H9 (cell line): ENCODE results near the gene RSPRY1. TPM values are rescaled to one million over a fixed set of nuclear protein-coding genes. Genes with fewer than 3 reads are reported as not detected.
A peak's percentile ranks its signal among the peaks of the same experiment; 100 is the strongest.

ENCODE experiments used
- DNase-seq: peaks from one replicate; pipeline ENCODE4 v3.0.0-alpha.2; 2017
- H2AFZ ChIP-seq: one replicate; pipeline ENCODE4 v1.6.1; 2013; ENCODE audit warnings: mild to moderate bottlenecking, low read length, control low read depth, moderate library complexity
- H2AK5ac ChIP-seq: 2 replicates; pipeline ENCODE4 v1.6.1; 2013; ENCODE audit warnings: low read length, control low read depth, mixed read lengths; ENCODE audit not compliant: insufficient read length
- H2BK120ac ChIP-seq: one replicate; pipeline ENCODE4 v1.6.1; 2013; ENCODE audit warnings: low read depth, mild to moderate bottlenecking, low read length, control low read depth, inconsistent platforms; ENCODE audit not compliant: poor library complexity, severe bottlenecking
- H2BK12ac ChIP-seq: 2 replicates; pipeline ENCODE4 v1.6.1; 2013; ENCODE audit warnings: low read length, control low read depth, mixed read lengths, low read depth; ENCODE audit not compliant: insufficient read length
- H2BK15ac ChIP-seq: 2 replicates; pipeline ENCODE4 v1.6.1; 2013; ENCODE audit warnings: low read depth, low read length, control low read depth
- H2BK20ac ChIP-seq: one replicate; pipeline ENCODE4 v1.6.1; 2013; ENCODE audit warnings: low read depth, mild to moderate bottlenecking, low read length, control low read depth, inconsistent platforms; ENCODE audit not compliant: poor library complexity, severe bottlenecking
- H2BK5ac ChIP-seq: 2 replicates; pipeline ENCODE4 v1.6.1; 2013; ENCODE audit warnings: low read length, control low read depth, mixed read lengths; ENCODE audit not compliant: insufficient read length
- H3K14ac ChIP-seq: 2 replicates; pipeline ENCODE4 v1.6.1; 2013; ENCODE audit warnings: low read length, control low read depth; ENCODE audit not compliant: insufficient read depth
- H3K18ac ChIP-seq: 2 replicates; pipeline ENCODE4 v1.6.1; 2013; ENCODE audit warnings: low read depth, mild to moderate bottlenecking, mixed read lengths, low read length, control low read depth; ENCODE audit not compliant: insufficient read length
- H3K23ac ChIP-seq: 2 replicates; pipeline ENCODE4 v1.6.1; 2013; ENCODE audit warnings: low read length, control low read depth, mixed read lengths, low read depth; ENCODE audit not compliant: insufficient read length
- H3K23me2 ChIP-seq: 2 replicates; pipeline ENCODE4 v1.6.1; 2013; ENCODE audit warnings: low read depth, mild to moderate bottlenecking, mixed read lengths, low read length, control low read depth; ENCODE audit not compliant: insufficient read length, poor library complexity, severe bottlenecking
- H3K27ac ChIP-seq: 2 replicates; pipeline ENCODE4 v1.5.1; 2013; ENCODE audit warnings: low read length, control low read depth, mixed read lengths, low read depth; ENCODE audit not compliant: insufficient read length
- H3K27me3 ChIP-seq: 2 replicates; pipeline ENCODE4 v1.6.1; 2013; ENCODE audit warnings: low read length, control low read depth, inconsistent platforms; ENCODE audit not compliant: insufficient read depth
- H3K4ac ChIP-seq: 2 replicates; pipeline ENCODE4 v1.6.1; 2013; ENCODE audit warnings: low read depth, mild to moderate bottlenecking, control low read depth, inconsistent platforms, low read length, moderate library complexity
- H3K4me1 ChIP-seq: 2 replicates; pipeline ENCODE4 v1.6.1; 2013; ENCODE audit warnings: low read length, control low read depth, inconsistent platforms; ENCODE audit not compliant: insufficient read depth
- H3K4me2 ChIP-seq: 2 replicates; pipeline ENCODE4 v1.6.1; 2013; ENCODE audit warnings: low read length, control low read depth, mixed read lengths; ENCODE audit not compliant: insufficient read length, insufficient read depth
- H3K56ac ChIP-seq: 2 replicates; pipeline ENCODE4 v1.6.1; 2013; ENCODE audit warnings: low read depth, mild to moderate bottlenecking, mixed read lengths, low read length, control low read depth; ENCODE audit not compliant: insufficient read length
- H3K79me1 ChIP-seq: 2 replicates; pipeline ENCODE4 v1.6.1; 2013; ENCODE audit warnings: low read depth, mild to moderate bottlenecking, moderate library complexity, low read length, control low read depth, inconsistent platforms; ENCODE audit not compliant: insufficient read depth, poor library complexity, severe bottlenecking
- H3K79me2 ChIP-seq: 2 replicates; pipeline ENCODE4 v1.6.1; 2013; ENCODE audit warnings: low read length, control low read depth, inconsistent platforms; ENCODE audit not compliant: insufficient read depth
- H3K9ac ChIP-seq: 2 replicates; pipeline ENCODE4 v1.6.1; 2013; ENCODE audit warnings: low read length, control low read depth, mixed read lengths; ENCODE audit not compliant: insufficient read length; ENCODE audit errors: extremely low read depth
- H3K9me3 ChIP-seq: one replicate; pipeline ENCODE4 v1.6.1; 2013; ENCODE audit warnings: low read depth, low read length, inconsistent platforms; ENCODE audit not compliant: control insufficient read depth
- H3T11ph ChIP-seq: one replicate; pipeline ENCODE4 v1.6.1; 2013; ENCODE audit warnings: mild to moderate bottlenecking, low read length, control low read depth, inconsistent platforms
- H4K20me1 ChIP-seq: one replicate; pipeline ENCODE4 v1.6.1; 2013; ENCODE audit not compliant: control insufficient read depth, insufficient read length, insufficient read depth
- H4K5ac ChIP-seq: 2 replicates; pipeline ENCODE4 v1.6.1; 2013; ENCODE audit warnings: low read depth, mild to moderate bottlenecking, mixed read lengths, low read length, control low read depth; ENCODE audit not compliant: insufficient read length
- H4K8ac ChIP-seq: replicated peaks from 2 replicates; pipeline ENCODE4 v1.6.1; 2013; ENCODE audit warnings: low read length, control low read depth, mixed read lengths, low read depth; ENCODE audit not compliant: insufficient read length
- H4K91ac ChIP-seq: 2 replicates; pipeline ENCODE4 v1.6.1; 2013; ENCODE audit warnings: low read depth, mild to moderate bottlenecking, moderate library complexity, mixed read lengths, low read length, control low read depth; ENCODE audit not compliant: insufficient read length
- H3K27ac Mint-ChIP-seq, 3 experiments: 2 replicates in 2 of 3; 3 replicates in 1 of 3; pipeline ENCODE4 v1.8.0; 2020 to 2021; ENCODE audit warnings: mixed read lengths in 3 of 3, mild to moderate bottlenecking in 1 of 3, moderate library complexity in 1 of 3
- H3K27me3 Mint-ChIP-seq: 2 replicates; pipeline ENCODE4 v1.8.0; 2021; ENCODE audit warnings: low read depth, mild to moderate bottlenecking, moderate library complexity, mixed read lengths
- H3K36me3 Mint-ChIP-seq, 3 experiments: 2 replicates in 2 of 3; 3 replicates in 1 of 3; pipeline ENCODE4 v1.8.0; 2020 to 2021; ENCODE audit warnings: low read depth in 3 of 3, mixed read lengths in 3 of 3; ENCODE audit not compliant: insufficient read depth in 1 of 3
- H3K4me1 Mint-ChIP-seq, 2 experiments: 2 replicates each; pipeline ENCODE4 v1.8.0; 2020; ENCODE audit warnings: mixed read lengths in 2 of 2
- H3K4me3 Mint-ChIP-seq, 2 experiments: 2 replicates in 1 of 2; 3 replicates in 1 of 2; pipeline ENCODE4 v1.8.0; 2020 to 2021; ENCODE audit warnings: mild to moderate bottlenecking in 2 of 2, mixed read lengths in 2 of 2, moderate library complexity in 1 of 2
- H3K9me3 Mint-ChIP-seq, 2 experiments: 2 replicates in 1 of 2; 3 replicates in 1 of 2; pipeline ENCODE4 v1.8.0; 2020; ENCODE audit warnings: mild to moderate bottlenecking in 2 of 2, mixed read lengths in 2 of 2, moderate library complexity in 1 of 2
- WGBS: extraction: QIAGEN DNeasy Blood & Tissue Kit; methylation state at CpG from one replicate; pipeline ENCODE4 v1.1.7; 2013; ENCODE audit warnings: missing lambda C conversion rate, low lambda C conversion rate, mixed read lengths; ENCODE audit not compliant: insufficient read length; ENCODE audit errors: extremely low coverage; 5-methylcytosine and 5-hydroxymethylcytosine counted together
- total RNA-seq: library from RNA; stranded (reverse); gene quantifications from 2 replicates; pipeline ENCODE4 v1.2.1, GENCODE V29; 2021
- TF ChIP-seq, protein P1 (sequence below): fragments of 200-600 bp; sonication (generic); conservative IDR thresholded peaks from 3 replicates; pipeline ENCODE4 v1.8.0; 2021; ENCODE audit warnings: antibody characterized with exemption, mild to moderate bottlenecking

RSPRY1 gene
- total RNA-seq, 1 experiment from 2014 or later: 36.1 TPM

GRCh38 chr16:57146040-57146647 is 40.0 kb upstream of the RSPRY1 start:
- H3K14ac ChIP-seq: no peak overlapping the region
- no peak overlapping the region for H2AK5ac ChIP-seq
- peaks cover 0 to 2% (median 0%) of the 10 kb centered on the region in 3 experiments; a peak in 3 of 7 replicates for H3K36me3 Mint-ChIP-seq
- no peak overlapping the region for H2BK15ac ChIP-seq
- H3K9me3 Mint-ChIP-seq: no peaks in the 10 kb centered on the region
- H4K20me1 ChIP-seq: no peaks in the 10 kb centered on the region
- no peak overlapping the region for H2BK120ac ChIP-seq
- no peak overlapping the region for H3K56ac ChIP-seq
- no peaks in the 10 kb centered on the region for H3K79me1 ChIP-seq
- DNase-seq: no peak
- WGBS: no CpG with 5 or more reads among the region's 24 CpGs
- no peaks in the 10 kb centered on the region for H3K27me3 ChIP-seq
- no peak overlapping the region for H4K91ac ChIP-seq
- H3K4ac ChIP-seq: no peak overlapping the region
- H3K27ac Mint-ChIP-seq: peak overlapping the region in 1 of 3 experiments; percentile 94; a peak in 2 of 7 replicates
- no peaks in the 10 kb centered on the region; the same call in none of the 2 replicates for H3K27me3 Mint-ChIP-seq
- no peaks in the 10 kb centered on the region for H3K23me2 ChIP-seq
- H2BK20ac ChIP-seq: no peak overlapping the region
- no peak overlapping the region for H3K23ac ChIP-seq
- H4K5ac ChIP-seq: no peak overlapping the region
- no peaks in the 10 kb centered on the region for H3K79me2 ChIP-seq
- no peak overlapping the region for H3K4me2 ChIP-seq
- H2BK5ac ChIP-seq: no peak overlapping the region
- peaks cover 46 to 52% of the 10 kb centered on the region in 2 experiments for H3K4me1 Mint-ChIP-seq
- no peak overlapping the region for H4K8ac ChIP-seq
- no peak overlapping the region for H2BK12ac ChIP-seq
- TF ChIP-seq, protein P1, sequence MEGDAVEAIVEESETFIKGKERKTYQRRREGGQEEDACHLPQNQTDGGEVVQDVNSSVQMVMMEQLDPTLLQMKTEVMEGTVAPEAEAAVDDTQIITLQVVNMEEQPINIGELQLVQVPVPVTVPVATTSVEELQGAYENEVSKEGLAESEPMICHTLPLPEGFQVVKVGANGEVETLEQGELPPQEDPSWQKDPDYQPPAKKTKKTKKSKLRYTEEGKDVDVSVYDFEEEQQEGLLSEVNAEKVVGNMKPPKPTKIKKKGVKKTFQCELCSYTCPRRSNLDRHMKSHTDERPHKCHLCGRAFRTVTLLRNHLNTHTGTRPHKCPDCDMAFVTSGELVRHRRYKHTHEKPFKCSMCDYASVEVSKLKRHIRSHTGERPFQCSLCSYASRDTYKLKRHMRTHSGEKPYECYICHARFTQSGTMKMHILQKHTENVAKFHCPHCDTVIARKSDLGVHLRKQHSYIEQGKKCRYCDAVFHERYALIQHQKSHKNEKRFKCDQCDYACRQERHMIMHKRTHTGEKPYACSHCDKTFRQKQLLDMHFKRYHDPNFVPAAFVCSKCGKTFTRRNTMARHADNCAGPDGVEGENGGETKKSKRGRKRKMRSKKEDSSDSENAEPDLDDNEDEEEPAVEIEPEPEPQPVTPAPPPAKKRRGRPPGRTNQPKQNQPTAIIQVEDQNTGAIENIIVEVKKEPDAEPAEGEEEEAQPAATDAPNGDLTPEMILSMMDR: no peak
- no peak overlapping the region for H3K27ac ChIP-seq
- no peak overlapping the region; a peak in 1 of 5 replicates for H3K4me3 Mint-ChIP-seq
- no peak overlapping the region for H3K9ac ChIP-seq
- H3K18ac ChIP-seq: no peak overlapping the region
- no peak overlapping the region for H3T11ph ChIP-seq
- H2AFZ ChIP-seq: no peak overlapping the region
- peaks cover 17% of the 10 kb centered on the region; the same call in 1 of the 2 replicates for H3K4me1 ChIP-seq
- no peaks in the 10 kb centered on the region for H3K9me3 ChIP-seq
